Kidney (tissue), 22 donors: ENCODE measurements around the gene MEIOB. TPM values are rescaled to one million over a fixed set of nuclear protein-coding genes. Genes with fewer than 3 reads are reported as not detected.
"Not testable (repeated sequence)": the region's sequence is repeated elsewhere in the genome, so short reads cannot be mapped to it uniquely, and the experiment has no call there.

ENCODE experiments used
- DNase-seq, 5 donors: peaks; one replicate each; pipeline ENCODE4 v3.0.0-alpha.2; 2013 to 2020
- FAIRE-seq: peaks from 2 replicates; lab custom pipeline; 2012; peaks lifted over from hg19 to GRCh38; lab: Jason Lieb, UNC
- H3K27ac ChIP-seq, 2 donors: one replicate each; pipeline ENCODE4 v1.7.0; 2013; ENCODE audit warnings: low read depth in 2 of 2, low read length in 2 of 2, inconsistent platforms in 1 of 2
- H3K27me3 ChIP-seq: one replicate; pipeline ENCODE4 v1.7.1; 2013; ENCODE audit warnings: low read length, inconsistent platforms; ENCODE audit not compliant: control insufficient read depth, insufficient read depth
- H3K36me3 ChIP-seq, 3 donors: one replicate each; pipeline versions ENCODE4 v1.7.0 to v1.7.1; 2013; ENCODE audit warnings: low read length in 3 of 3, control low read depth in 1 of 3, inconsistent platforms in 1 of 3; ENCODE audit not compliant: insufficient read depth in 3 of 3, control insufficient read depth in 2 of 3
- H3K4me1 ChIP-seq, 3 donors: one replicate each; pipeline versions ENCODE4 v1.7.0 to v1.7.1; 2013; ENCODE audit warnings: low read length in 3 of 3, inconsistent platforms in 1 of 3, low read depth in 1 of 3; ENCODE audit not compliant: control insufficient read depth in 2 of 3, insufficient read depth in 2 of 3
- H3K4me3 ChIP-seq, 3 donors: one replicate each; pipeline versions ENCODE4 v1.7.0 to v1.8.1; 2013; ENCODE audit warnings: low read length in 3 of 3, control low read depth in 1 of 3, inconsistent platforms in 1 of 3
- H3K9ac ChIP-seq, 3 donors: one replicate each; pipeline versions ENCODE4 v1.7.0 to v1.7.1; 2013; ENCODE audit warnings: low read length in 3 of 3, control low read depth in 1 of 3, inconsistent platforms in 1 of 3
- H3K9me3 ChIP-seq, 3 donors: one replicate each; pipeline versions ENCODE4 v1.7.0 to v1.7.1; 2013; ENCODE audit warnings: low read length in 3 of 3, control low read depth in 1 of 3, inconsistent platforms in 1 of 3; ENCODE audit not compliant: control insufficient read depth in 2 of 3, insufficient read depth in 1 of 3
- CTCF ChIP-seq: IDR thresholded peaks from 3 replicates; pipeline ENCODE4 v1.5.1; 2012; ENCODE audit warnings: mild to moderate bottlenecking, moderate library complexity, borderline replicate concordance; ENCODE audit not compliant: insufficient read depth; ENCODE audit errors: extremely low read depth
- intact Hi-C: fragments of 100-400 bp; cut with DNase I; formaldehyde crosslinking; loops from one replicate; pipeline ENCODE4 v1.11.1; 2022
- long read RNA-seq, 10 donors: library from polyadenylated mRNA in 1 of 10; unstranded in 1 of 10; transcript quantifications; one replicate each; pipeline ENCODE4 v2.0.0 and lab custom pipeline, GENCODE V29; 2021 to 2026
- polyA plus RNA-seq: library from polyadenylated mRNA; stranded (reverse); fragments of 350-450 nt; fragmentation: Illumina TruSeq; extraction: RNeasy Lipid Tissue Mini Kit (QIAGEN cat#74804); gene quantifications from one replicate; pipeline ENCODE4 v1.2.3, GENCODE V29; 2014; ENCODE audit warnings: low read depth, low replicate concordance; ENCODE audit not compliant: insufficient read depth
- total RNA-seq: library from RNA; stranded (reverse); fragmentation: NEBNext Ultra II Directional; extraction: Animal tissue kit (Norgen Biotek cat#: 25700); gene quantifications from one replicate; pipeline ENCODE4 v1.2.1, GENCODE V29; 2021
- donor health status: control.
- donor health status: control.
- donor health status: control.
- donor health status: control.
- donor health status: control.
- donor health status: DM: yes; HTN: yes; CAD: no.
- donor health status: Normal renal cell carcinoma (clear cell type).

The MEIOB gene
- total RNA-seq (0.16 TPM), polyA plus RNA-seq (1.4 TPM)
- long read RNA-seq, donor 1 = 0 reads
- long read RNA-seq, donor 2, partial matches to known transcripts = 22 of 22 reads
- long read RNA-seq, donor 2, other reads (novel, unspliced or antisense) = 0 of 22 reads
- long read RNA-seq, donor 3 = 0 reads
- long read RNA-seq, donor 4 = 0 reads
- long read RNA-seq, donor 5 = 0 reads
- long read RNA-seq, donor 6 = 0 reads
- long read RNA-seq, donor 7 = 0 reads
- long read RNA-seq, donor 8 = 0 reads
- long read RNA-seq, donor 9 = 0 reads
- long read RNA-seq, donor 10, partial matches to known transcripts = 5 of 5 reads
- long read RNA-seq, donor 10, other reads (novel, unspliced or antisense) = 0 of 5 reads

- no peaks in the 10 kb centered on the region for H3K9me3 ChIP-seq
- intact Hi-C loops = no loop called here
- H3K27ac ChIP-seq = no peak within 1 kb of the TSS
- H3K9ac ChIP-seq = no peak within 1 kb of the TSS
- no peaks in the 10 kb centered on the region for H3K36me3 ChIP-seq
- peaks cover 3% of the 10 kb centered on the region for H3K27me3 ChIP-seq
- DNase-seq = peak; percentile 46 to 76 (median 64)
- FAIRE-seq = no peak
- H3K4me1 ChIP-seq = no peaks in the 10 kb centered on the region
- H3K4me3 ChIP-seq = no peak within 1 kb of the TSS
- no peak for TF ChIP-seq CTCF
These were observed at the start of gene MEIOB for GRCh38 chr16:1871974-1872635. MEIOB (minus strand) TSS chr16:1872164; CDS start chr16:1868175, 3,989 bp downstream.

- H3K4me1 ChIP-seq = no peaks in the 10 kb centered on the region
- H3K9ac ChIP-seq = no peak overlapping the region
- no peak for TF ChIP-seq CTCF
- no peaks in the 10 kb centered on the region for H3K36me3 ChIP-seq
- intact Hi-C loops = loop anchor here (10.0 kb wide), 1 partner anchor 66 kb away; no protein-coding TSS in a partner anchor
- H3K27me3 ChIP-seq = peaks cover 32% of the 10 kb centered on the region
- H3K27ac ChIP-seq = no peak overlapping the region
- H3K4me3 ChIP-seq = no peak overlapping the region
- FAIRE-seq (no peak), DNase-seq (peak in 2 of 5 donors; percentile 53 to 68)
- H3K9me3 ChIP-seq = no peaks in the 10 kb centered on the region
These were observed 48.8 kb upstream of the MEIOB start for GRCh38 chr16:1920727-1921171.

- H3K4me1 ChIP-seq, DNase-seq, H3K9me3 ChIP-seq, H3K27ac ChIP-seq, H3K4me3 ChIP-seq, H3K36me3 ChIP-seq, H3K9ac ChIP-seq, FAIRE-seq: not testable (repeated sequence)
- intact Hi-C loops = loop anchor here (10.0 kb wide), 1 partner anchor 65 kb away; no protein-coding TSS in a partner anchor
- peaks cover 32% of the 10 kb centered on the region for H3K27me3 ChIP-seq
These were observed 48.2 kb upstream of the MEIOB start for GRCh38 chr16:1920122-1920521.
